Measurements from ENCODE around the gene ARID1B.

Gene ARID1B

GRCh38 chr6:156780962-156781853 lies 4.0 kb downstream of the ARID1B start:
- no peak for DNase-seq (ENCODE audit: low spot score)
- Histone ChIP-seq H3K27ac (ENCODE audit: poor library complexity, severe bottlenecking) (peak overlapping the region; percentile 90), H3K36me3 (ENCODE audit: low read depth) (peaks cover 11% of the 10 kb centered on the region), H3K4me3 (ENCODE audit: severe bottlenecking) (peak overlapping the region; percentile 97), H3K27me3 (ENCODE audit: insufficient read depth, poor library complexity, severe bottlenecking) (no peaks in the 10 kb centered on the region), H3K9me3 (ENCODE audit: severe bottlenecking) (no peaks in the 10 kb centered on the region), H3K4me1 (ENCODE audit: insufficient read depth, poor library complexity, severe bottlenecking) (peaks cover 17% of the 10 kb centered on the region)
- no peak for ATAC-seq (ENCODE audit: low read depth)
- TF ChIP-seq CTCF (IDR thresholded peaks at IDR 0.05; ENCODE audit: poor library complexity, severe bottlenecking) = no peak

GRCh38 chr6:156781861-156782631 lies 4.9 kb downstream of the ARID1B start:
- Histone ChIP-seq H3K27ac (ENCODE audit: poor library complexity, severe bottlenecking) (peak overlapping the region; percentile 90), H3K36me3 (ENCODE audit: low read depth) (peaks cover 11% of the 10 kb centered on the region), H3K27me3 (ENCODE audit: insufficient read depth, poor library complexity, severe bottlenecking) (no peaks in the 10 kb centered on the region), H3K9me3 (ENCODE audit: severe bottlenecking) (no peaks in the 10 kb centered on the region), H3K4me3 (ENCODE audit: severe bottlenecking) (peak overlapping the region; percentile 97), H3K4me1 (ENCODE audit: insufficient read depth, poor library complexity, severe bottlenecking) (peaks cover 15% of the 10 kb centered on the region)
- no peak for TF ChIP-seq CTCF (IDR thresholded peaks at IDR 0.05; ENCODE audit: poor library complexity, severe bottlenecking)
- ATAC-seq (ENCODE audit: low read depth) = no peak
- no peak for DNase-seq (ENCODE audit: low spot score)

- Histone ChIP-seq H3K27me3 (ENCODE audit: insufficient read depth, poor library complexity, severe bottlenecking) (no peaks in the 10 kb centered on the region), H3K9me3 (ENCODE audit: severe bottlenecking) (no peaks in the 10 kb centered on the region), H3K4me3 (ENCODE audit: severe bottlenecking) (peak overlapping the region; percentile 97), H3K4me1 (ENCODE audit: insufficient read depth, poor library complexity, severe bottlenecking) (peaks cover 15% of the 10 kb centered on the region), H3K36me3 (ENCODE audit: low read depth) (peaks cover 11% of the 10 kb centered on the region), H3K27ac (ENCODE audit: poor library complexity, severe bottlenecking) (peak overlapping the region; percentile 90)
- no peak for TF ChIP-seq CTCF (IDR thresholded peaks at IDR 0.05; ENCODE audit: poor library complexity, severe bottlenecking)
- DNase-seq (ENCODE audit: low spot score) = no peak
- no peak for ATAC-seq (ENCODE audit: low read depth)
These were observed 5.6 kb downstream of the ARID1B start for GRCh38 chr6:156782691-156783320.

DNA sequence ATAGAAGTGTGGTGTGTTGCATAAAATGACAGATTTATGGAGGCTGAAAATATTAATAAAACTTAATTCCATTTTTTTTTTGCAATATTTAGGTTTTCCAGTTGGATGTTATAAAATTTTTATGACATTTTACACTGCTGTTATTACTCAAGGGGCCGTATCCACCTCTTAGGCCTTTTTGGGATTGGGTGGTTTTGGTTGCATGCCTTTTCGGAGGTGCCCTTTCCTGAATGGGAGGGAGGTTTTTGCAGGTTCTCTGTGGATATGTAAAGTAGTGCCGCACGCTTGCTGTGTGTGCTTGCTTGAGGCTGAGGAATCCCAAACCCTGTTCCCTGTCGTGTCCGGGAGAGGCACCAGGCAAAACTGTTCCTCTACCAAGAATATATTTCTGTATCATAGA lies 6.8 kb downstream of the ARID1B start:
- Histone ChIP-seq H3K4me3 (ENCODE audit: severe bottlenecking) (no peak overlapping the region), H3K27me3 (ENCODE audit: insufficient read depth, poor library complexity, severe bottlenecking) (no peaks in the 10 kb centered on the region), H3K36me3 (ENCODE audit: low read depth) (peaks cover 11% of the 10 kb centered on the region), H3K27ac (ENCODE audit: poor library complexity, severe bottlenecking) (no peak overlapping the region), H3K9me3 (ENCODE audit: severe bottlenecking) (no peaks in the 10 kb centered on the region), H3K4me1 (ENCODE audit: insufficient read depth, poor library complexity, severe bottlenecking) (peaks cover 15% of the 10 kb centered on the region)
- DNase-seq (ENCODE audit: low spot score) = no peak
- ATAC-seq (ENCODE audit: low read depth) = no peak
- no peak for TF ChIP-seq CTCF (IDR thresholded peaks at IDR 0.05; ENCODE audit: poor library complexity, severe bottlenecking)
